WERI-Rb-1 (cell line): Measurements from ENCODE around the gene SEC24C.

ENCODE experiments used
- DNase-seq: peaks from one replicate; pipeline ENCODE4 v3.0.0-alpha.2; 2020
- H3K27ac ChIP-seq: fragments of 250-450 bp; sonication (Bioruptor Pico); 2 replicates; pipeline ENCODE4 v1.5.1; 2020; ENCODE audit warnings: mild to moderate bottlenecking, moderate library complexity
- H3K27me3 ChIP-seq: fragments of 250-450 bp; sonication (Bioruptor Pico); 2 replicates; pipeline ENCODE4 v1.5.1; 2021; ENCODE audit warnings: mild to moderate bottlenecking, low read depth, moderate library complexity; ENCODE audit not compliant: insufficient read depth, severe bottlenecking
- H3K36me3 ChIP-seq: fragments of 250-450 bp; sonication (Bioruptor Pico); 2 replicates; pipeline ENCODE4 v1.5.1; 2020; ENCODE audit warnings: mild to moderate bottlenecking, moderate library complexity
- H3K4me3 ChIP-seq: 2 replicates; pipeline ENCODE4 v1.5.1; 2011; ENCODE audit warnings: low read depth, mild to moderate bottlenecking, control low read depth, low read length
- H3K9me3 ChIP-seq: fragments of 250-450 bp; sonication (Bioruptor Pico); 2 replicates; pipeline ENCODE4 v1.5.1; 2021; ENCODE audit warnings: mild to moderate bottlenecking, moderate library complexity; ENCODE audit not compliant: severe bottlenecking
- CTCF ChIP-seq: IDR thresholded peaks from 2 replicates; pipeline ENCODE4 v1.5.1; 2011; ENCODE audit warnings: low read depth, mild to moderate bottlenecking, control low read depth, inconsistent platforms, low read length

The SEC24C gene

DNA sequence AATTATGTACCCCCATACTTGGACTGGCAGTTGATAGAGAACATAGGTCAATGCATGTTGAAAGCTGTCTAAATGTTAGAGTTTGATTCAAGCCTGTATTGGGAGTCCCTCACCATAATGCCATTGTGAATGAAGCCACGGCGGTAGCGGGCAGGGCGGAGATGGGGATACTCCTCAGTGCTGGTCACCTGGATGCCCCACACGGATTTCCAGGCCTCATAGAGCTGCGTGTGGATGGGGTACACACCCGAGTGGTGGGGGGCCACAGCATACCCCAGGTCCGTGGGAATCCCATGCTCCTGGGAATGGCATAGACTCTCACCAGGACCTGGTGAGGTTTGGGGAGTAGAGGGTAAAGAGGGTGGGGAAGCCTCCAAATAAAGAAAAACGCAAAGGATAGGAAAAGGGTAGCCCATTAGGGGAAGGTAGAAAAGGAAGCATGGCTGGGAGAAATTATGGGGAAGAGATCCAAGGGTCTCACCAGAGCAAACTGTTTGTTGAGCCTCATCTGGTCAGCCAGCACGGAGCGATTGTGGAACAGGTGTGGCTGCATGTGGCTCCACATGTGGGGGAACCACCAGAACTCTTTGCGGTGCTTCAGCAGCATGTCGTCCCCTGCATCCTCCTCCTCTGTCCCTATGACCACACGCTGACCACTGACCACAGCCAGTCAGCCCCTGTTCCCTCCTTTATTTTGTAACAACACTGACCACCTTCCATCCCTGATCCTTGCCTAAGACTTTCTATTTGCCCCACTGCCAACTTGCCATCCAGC is 62.2 kb downstream of the SEC24C start:
- Histone ChIP-seq H3K9me3 (no peaks in the 10 kb centered on the region), H3K27ac (no peak overlapping the region), H3K36me3 (peaks cover 50% of the 10 kb centered on the region), H3K27me3 (no peaks in the 10 kb centered on the region), H3K4me3 (no peak overlapping the region)
- no peak for TF ChIP-seq CTCF
- no peak for DNase-seq

DNA sequence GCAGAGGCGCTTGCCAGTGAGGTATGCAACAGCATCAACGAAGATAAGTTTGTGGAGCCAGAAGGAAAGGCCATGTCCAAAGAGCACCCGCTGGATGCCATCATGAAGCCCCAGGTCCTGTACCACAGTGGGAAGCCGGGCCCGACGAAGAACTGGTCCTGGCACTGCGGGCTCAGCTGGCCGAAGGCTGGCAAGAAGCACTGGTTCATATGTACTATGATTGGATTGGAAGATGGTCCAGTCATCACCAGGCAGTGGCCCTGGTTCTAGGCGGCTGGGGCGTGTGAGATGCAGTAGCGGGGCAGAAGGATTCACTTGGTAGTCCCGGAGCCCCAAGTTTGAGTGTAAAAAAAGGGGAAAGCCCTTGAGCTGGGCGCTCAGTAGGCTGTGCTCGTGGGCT is 63.3 kb downstream of the SEC24C start:
- TF ChIP-seq CTCF = no peak
- H3K27me3 ChIP-seq = no peaks in the 10 kb centered on the region
- no peak overlapping the region for H3K4me3 ChIP-seq
- H3K9me3 ChIP-seq = no peaks in the 10 kb centered on the region
- H3K27ac ChIP-seq = no peak overlapping the region
- H3K36me3 ChIP-seq = peaks cover 39% of the 10 kb centered on the region
- no peak for DNase-seq

- H3K4me3 ChIP-seq = no peak overlapping the region
- H3K9me3 ChIP-seq = no peaks in the 10 kb centered on the region
- H3K27me3 ChIP-seq = no peaks in the 10 kb centered on the region
- H3K36me3 ChIP-seq = peaks cover 40% of the 10 kb centered on the region
- TF ChIP-seq CTCF = no peak
- no peak overlapping the region for H3K27ac ChIP-seq
- DNase-seq = no peak
Measured at GRCh38 chr10:73808021-73808815, 64.0 kb downstream of the SEC24C start.

DNA sequence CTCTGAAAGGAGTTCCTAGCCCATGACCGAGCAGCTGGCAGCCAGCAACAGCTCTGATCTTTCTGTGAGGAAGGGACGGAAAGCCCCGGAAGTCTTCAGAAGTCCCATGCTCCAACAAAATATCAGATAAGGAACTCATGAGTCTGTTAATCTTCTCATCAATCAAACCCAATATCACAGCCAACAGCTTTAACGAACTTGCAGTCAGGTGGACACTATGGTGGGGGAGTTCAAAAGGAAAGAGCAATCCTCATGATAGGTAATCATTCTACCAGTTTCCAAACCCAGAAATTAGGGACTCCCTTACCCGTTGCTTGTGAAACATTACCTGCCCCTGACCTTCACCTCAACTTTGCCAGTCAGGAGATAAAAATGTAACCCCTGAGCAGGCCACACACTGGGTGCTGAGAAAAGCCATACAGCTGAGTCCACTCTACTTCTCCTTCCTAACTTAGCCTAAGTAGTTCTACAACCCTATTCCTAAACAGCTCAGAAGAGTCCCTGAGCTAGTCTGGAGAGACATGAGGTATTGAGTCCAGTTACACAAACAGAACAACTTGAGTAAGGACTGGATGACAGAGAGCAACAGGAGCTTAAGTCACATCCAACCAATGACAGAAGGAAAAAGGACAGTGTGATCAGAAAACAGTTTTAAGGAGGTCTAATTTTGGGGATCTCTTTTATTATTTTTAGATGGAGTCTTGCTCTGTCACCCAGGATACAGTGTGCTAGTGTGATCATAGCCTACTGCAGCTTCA is 65.1 kb downstream of the SEC24C start:
- Histone ChIP-seq H3K4me3 (no peak overlapping the region), H3K27me3 (no peaks in the 10 kb centered on the region), H3K9me3 (no peaks in the 10 kb centered on the region), H3K36me3 (peaks cover 40% of the 10 kb centered on the region), H3K27ac (no peak overlapping the region)
- TF ChIP-seq CTCF = no peak
- DNase-seq = no peak

GRCh38 chr10:73810358-73810734 is 66.2 kb downstream of the SEC24C start:
- Histone ChIP-seq H3K27me3 (no peaks in the 10 kb centered on the region), H3K4me3 (peak overlapping the region; percentile 78), H3K9me3 (no peaks in the 10 kb centered on the region), H3K27ac (no peak overlapping the region), H3K36me3 (peaks cover 39% of the 10 kb centered on the region)
- no peak for TF ChIP-seq CTCF
- no peak for DNase-seq
